Endothelial cell of umbilical vein (primary cell): ENCODE measurements around the gene CSNK2A3. TPM values are rescaled to one million over a fixed set of nuclear protein-coding genes. Genes with fewer than 3 reads are reported as not detected.

ENCODE experiments used
- BruUV-seq: library from RNA; stranded (reverse); fragments of 400-500 nt; replicated peaks from 2 replicates; lab custom pipeline; 2021; lab: Mats Ljungman, UMichigan
- CTCF ChIA-PET: fragments of 300-600, 350-600 bp; sonication (Branson Sonifier 250); formaldehyde crosslinking; loops from one replicate; lab custom pipeline; 2021; ENCODE audit warnings: antibody characterized with exemption, inconsistent platforms; lab: Charles Lee
- POLR2A ChIA-PET: fragments of 300-600, 350-600 bp; sonication (Branson Sonifier 250); formaldehyde crosslinking; loops from one replicate; lab custom pipeline; 2021; ENCODE audit warnings: antibody characterized with exemption, inconsistent platforms; lab: Charles Lee
- DNase-seq: peaks from one replicate; pipeline ENCODE4 v3.0.0-alpha.2; 2011; ENCODE audit warnings: low read depth, low spot score
- FAIRE-seq: peaks from 2 replicates; lab custom pipeline; 2011; peaks lifted over from hg19 to GRCh38; lab: Jason Lieb, UNC
- H2AFZ ChIP-seq: 2 replicates; pipeline ENCODE4 v1.6.0; 2012; ENCODE audit warnings: low read depth, low read length, control low read depth, inconsistent platforms
- H3K27ac ChIP-seq: 2 replicates; pipeline ENCODE4 v1.5.1; 2011; ENCODE audit warnings: low read depth, mild to moderate bottlenecking, control low read depth, low read length, moderate library complexity; ENCODE audit not compliant: insufficient read depth
- H3K27me3 ChIP-seq, 2 experiments: 2 replicates each; pipeline versions ENCODE4 v1.6.0 to v1.6.1; 2011; ENCODE audit warnings: low read length in 2 of 2, mixed read lengths in 1 of 2; ENCODE audit not compliant: control insufficient read depth in 2 of 2, insufficient read depth in 2 of 2
- H3K36me3 ChIP-seq, 2 experiments: 2 replicates in 1 of 2; 3 replicates in 1 of 2; pipeline ENCODE4 v1.5.1; 2011; ENCODE audit warnings: low read length in 2 of 2, mild to moderate bottlenecking in 1 of 2, moderate library complexity in 1 of 2; ENCODE audit not compliant: control insufficient read depth in 2 of 2, insufficient read depth in 2 of 2; ENCODE audit errors: extremely low read depth in 1 of 2
- H3K4me1 ChIP-seq: 3 replicates; pipeline ENCODE4 v1.5.1; 2011; ENCODE audit warnings: mild to moderate bottlenecking, low read length; ENCODE audit not compliant: control insufficient read depth, insufficient read depth; ENCODE audit errors: extremely low read depth
- H3K4me2 ChIP-seq: 2 replicates; pipeline ENCODE4 v1.6.1; 2011; ENCODE audit warnings: low read length, control low read depth, mixed read lengths; ENCODE audit not compliant: insufficient read depth
- H3K4me3 ChIP-seq, 3 experiments: fragments of 200-600 bp in 1 of 3; sonication (generic), shearing (Covaris generic) in 1 of 3; replicated peaks in 1 of 3; 2 replicates each; pipeline ENCODE4 v1.5.1; 2011 to 2016; ENCODE audit warnings: control low read depth in 3 of 3, low read length in 3 of 3, mild to moderate bottlenecking in 2 of 3, inconsistent platforms in 1 of 3, low read depth in 1 of 3, moderate library complexity in 1 of 3; ENCODE audit not compliant: insufficient read depth in 1 of 3
- H3K79me2 ChIP-seq: 2 replicates; pipeline ENCODE4 v1.6.0; 2012; ENCODE audit warnings: low read length, inconsistent platforms; ENCODE audit not compliant: control insufficient read depth, insufficient read depth
- H3K9ac ChIP-seq: replicated peaks from 2 replicates; pipeline ENCODE3; 2011; ENCODE audit warnings: low read length, control low read depth; ENCODE audit not compliant: insufficient read depth; ENCODE audit errors: extremely low read depth
- H3K9me1 ChIP-seq: replicated peaks from 3 replicates; pipeline ENCODE4 v1.6.0; 2011; ENCODE audit warnings: mild to moderate bottlenecking, low read length; ENCODE audit not compliant: control insufficient read depth, insufficient read depth; ENCODE audit errors: extremely low read depth
- H3K9me3 ChIP-seq: replicated peaks from 2 replicates; pipeline ENCODE4 v1.5.1; 2012; ENCODE audit warnings: low read length, inconsistent platforms; ENCODE audit not compliant: control insufficient read depth, insufficient read depth
- H4K20me1 ChIP-seq: replicated peaks from 2 replicates; pipeline ENCODE3; 2011; ENCODE audit warnings: mild to moderate bottlenecking, low read length; ENCODE audit not compliant: control insufficient read depth, insufficient read depth; ENCODE audit errors: extremely low read depth
- CTCF ChIP-seq, 2 donors: IDR thresholded peaks; 1 replicate in 1 of 2; 2 replicates in 1 of 2; pipeline ENCODE4 v1.5.1; 2011; ENCODE audit warnings: low read length in 2 of 2, mild to moderate bottlenecking in 2 of 2, moderate library complexity in 2 of 2, control low read depth in 1 of 2, inconsistent platforms in 1 of 2, low read depth in 1 of 2; ENCODE audit not compliant: insufficient read depth in 1 of 2; ENCODE audit errors: extremely low read depth in 1 of 2
- EZH2 ChIP-seq: IDR thresholded peaks from 2 replicates; pipeline ENCODE4 v1.6.1; 2012; ENCODE audit warnings: borderline replicate concordance, low read depth, mild to moderate bottlenecking, moderate library complexity, low read length, inconsistent platforms; ENCODE audit not compliant: severe bottlenecking
- FOS ChIP-seq: IDR thresholded peaks from 2 replicates; pipeline ENCODE4 v1.6.1; 2011; ENCODE audit warnings: mild to moderate bottlenecking, low read length, moderate library complexity, borderline replicate concordance; ENCODE audit not compliant: insufficient read depth
- GATA2 ChIP-seq: IDR thresholded peaks from 2 replicates; pipeline ENCODE4 v1.7.0; 2011; ENCODE audit warnings: low read depth, mild to moderate bottlenecking, moderate library complexity, mixed read lengths, low read length; ENCODE audit not compliant: insufficient read length, insufficient read depth
- JUN ChIP-seq: IDR thresholded peaks from 2 replicates; pipeline ENCODE4 v1.6.1; 2011; ENCODE audit warnings: borderline replicate concordance, low read depth; ENCODE audit not compliant: insufficient read length, insufficient read depth
- MAX ChIP-seq: IDR thresholded peaks from 2 replicates; pipeline ENCODE4 v1.6.1; 2011; ENCODE audit not compliant: insufficient read depth, insufficient read length
- MYC ChIP-seq: IDR thresholded peaks from one replicate; pipeline ENCODE4 v1.6.1; 2011; ENCODE audit warnings: mild to moderate bottlenecking, low read depth, low read length
- POLR2A ChIP-seq: IDR thresholded peaks from 2 replicates; pipeline ENCODE4 v1.6.1; 2012; ENCODE audit warnings: low read depth, mild to moderate bottlenecking, control low read depth, low read length
- POLR2AphosphoS5 ChIP-seq: IDR thresholded peaks from 2 replicates; pipeline ENCODE4 v1.6.1; 2012; ENCODE audit warnings: low read depth, mild to moderate bottlenecking, control low read depth, low read length, moderate library complexity; ENCODE audit not compliant: insufficient read depth
- dilution Hi-C: fragments of 300-500 bp; cut with MboI; formaldehyde crosslinking; loops from one replicate; pipeline ENCODE4 v1.15.0; 2019; ENCODE audit warnings: low sequenced_read_pairs; ENCODE audit not compliant: extremely low pct_ligation_motif_present
- intact Hi-C: fragments of 100-400 bp; cut with micrococcal nuclease; formaldehyde crosslinking; loops from one replicate; pipeline ENCODE4 v1.10.0; 2022
- polyA plus RNA-seq, 4 experiments: library from polyadenylated mRNA; depleted of rRNA in 3 of 4; stranded (reverse) in 3 of 4; unstranded in 1 of 4; fragments of >200 nt; gene quantifications; 2 replicates each; pipeline versions ENCODE4 v1.2.1 to v1.2.3, GENCODE V29; 2011 to 2012; ENCODE audit warnings: missing spikeins in 1 of 4
- total RNA-seq: library from RNA; stranded (reverse); gene quantifications from 2 replicates; pipeline ENCODE4 v1.2.3, GENCODE V29; 2021

CSNK2A3 gene
- total and polyA plus RNA-seq, 2 donors (not counting 3 experiments of a cell fraction or from before 2014, with no cell fraction given), result 0.41 TPM; not detected in 1

- dilution Hi-C loops (no loop called here), intact Hi-C loops (no loop called here)
- Histone ChIP-seq H3K4me3 (no peak overlapping the region), H3K9me3 (no peaks in the 10 kb centered on the region), H3K36me3 (no peaks in the 10 kb centered on the region), H3K27me3 (peaks cover 0 to 2% of the 10 kb centered on the region in 2 experiments), H2AFZ (no peak overlapping the region), H3K4me1 (no peaks in the 10 kb centered on the region), H3K9ac (no peak overlapping the region), H3K4me2 (no peak overlapping the region), H3K79me2 (no peaks in the 10 kb centered on the region), H3K27ac (no peak overlapping the region), H3K9me1 (no peaks in the 10 kb centered on the region), H4K20me1 (no peaks in the 10 kb centered on the region)
- ChIA-PET POLR2A (no interaction called here), CTCF (interaction anchor here (0.8 kb wide), 1 partner anchor 7 kb away, joined by 3 read pairs; no protein-coding TSS in a partner anchor)
- TF ChIP-seq EZH2, result no peak
- no peak for TF ChIP-seq FOS
- no peak for TF ChIP-seq GATA2
- TF ChIP-seq CTCF (IDR thresholded peaks at IDR 0.05; ENCODE audit: extremely low read depth in 1 of 2, insufficient read depth in 1 of 2, low read depth in 1 of 2, low read length in 2 of 2), result no peak
- TF ChIP-seq POLR2A, result no peak
- TF ChIP-seq POLR2AphosphoS5, result no peak
- no peak for TF ChIP-seq MYC
- no peak for TF ChIP-seq MAX
- TF ChIP-seq JUN, result no peak
- no peak for DNase-seq
- FAIRE-seq, result no peak
- no TSS peak for BruUV-seq
These were observed 20.8 kb downstream of the CSNK2A3 start for GRCh38 chr11:11332141-11332710.
